Stimulated activated CD8-positive, alpha-beta memory T cell treated with anti-CD3 and anti-CD28 coated beads, Interleukin-15, amount 100 ng/mL, for 48 hours (primary cell): ENCODE results near the gene ANKK1.

Source experiments
- DNase-seq, 2 donors: peaks; one replicate each; pipeline ENCODE4 v3.0.0-alpha.2; 2020; ENCODE audit warnings: low read depth in 2 of 2

ANKK1 gene

DNA sequence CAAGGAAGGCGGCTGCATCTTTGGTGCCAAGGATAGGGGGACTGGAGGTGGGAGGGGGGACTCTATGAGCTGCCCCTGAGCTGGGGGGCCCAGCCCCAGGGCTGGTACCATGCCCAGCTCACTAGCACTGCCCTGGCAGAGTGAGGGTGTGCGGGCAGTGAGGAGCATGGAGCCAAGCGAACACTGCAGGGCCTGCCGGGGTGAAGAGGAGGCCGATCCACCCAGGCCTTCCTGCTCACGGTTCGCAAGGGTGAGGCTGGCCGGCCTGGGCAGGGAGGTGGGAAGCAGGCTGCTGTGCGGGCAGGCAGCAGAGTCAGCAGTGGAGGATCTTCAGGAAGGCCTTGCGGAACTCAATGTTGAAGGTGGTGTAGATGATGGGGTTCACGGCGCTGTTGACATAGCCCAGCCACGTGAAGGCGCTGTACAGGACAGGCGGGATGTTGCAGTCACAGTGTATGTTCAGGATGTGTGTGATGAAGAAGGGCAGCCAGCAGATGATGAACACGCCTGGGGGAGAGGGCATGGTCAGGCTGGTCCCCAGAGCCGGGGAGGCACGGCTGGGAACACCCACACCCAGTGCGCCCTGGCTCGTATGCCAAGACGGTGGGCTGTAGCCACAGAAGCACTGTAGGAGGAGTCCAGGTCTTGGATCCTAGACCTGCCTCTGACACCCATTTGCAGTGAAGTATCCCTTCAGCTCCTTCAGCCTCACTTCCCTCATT is 23.0 kb downstream of the ANKK1 start:
- no peak for DNase-seq

DNA sequence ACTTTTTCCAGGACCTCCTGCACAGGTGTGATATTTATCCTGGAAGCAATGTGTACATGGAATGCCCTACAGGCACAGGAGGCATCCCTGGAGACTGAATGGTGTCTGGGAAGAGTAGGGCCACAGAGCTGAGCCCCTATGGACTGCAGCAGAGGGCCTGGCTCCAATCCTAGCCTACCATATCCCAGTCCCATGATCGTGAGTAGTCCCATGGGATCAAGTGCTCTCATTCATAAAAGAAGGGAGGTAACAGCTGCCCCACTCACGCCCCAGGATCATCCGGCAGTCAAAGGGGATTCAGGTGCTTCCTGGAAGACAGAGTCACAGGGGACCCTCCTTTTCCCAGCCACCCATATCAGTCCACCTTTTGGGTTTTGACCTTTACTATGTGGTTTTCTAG is 24.0 kb downstream of the ANKK1 start:
- DNase-seq = no peak

DNA sequence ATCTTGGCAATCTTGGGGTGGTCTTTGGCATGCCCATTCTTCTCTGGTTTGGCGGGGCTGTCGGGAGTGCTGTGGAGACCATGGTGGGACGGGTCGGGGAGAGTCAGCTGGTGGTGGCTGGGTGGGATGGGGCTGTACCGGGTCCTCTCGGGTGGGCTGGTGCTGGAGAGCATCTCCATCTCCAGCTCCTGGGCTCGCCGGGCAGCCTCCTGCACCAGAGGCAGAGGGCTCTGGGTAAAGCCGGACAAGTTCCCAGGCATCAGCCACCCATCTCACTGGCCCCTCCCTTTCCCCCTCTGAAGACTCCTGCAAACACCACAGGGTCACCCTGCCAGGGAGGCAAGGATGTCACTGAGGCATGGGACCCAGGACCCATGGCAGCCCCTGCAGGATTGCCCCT is 25.1 kb downstream of the ANKK1 start:
- no peak for DNase-seq

GRCh38 chr11:113415343-113415742 is 27.8 kb downstream of the ANKK1 start:
- no peak for DNase-seq

DNA sequence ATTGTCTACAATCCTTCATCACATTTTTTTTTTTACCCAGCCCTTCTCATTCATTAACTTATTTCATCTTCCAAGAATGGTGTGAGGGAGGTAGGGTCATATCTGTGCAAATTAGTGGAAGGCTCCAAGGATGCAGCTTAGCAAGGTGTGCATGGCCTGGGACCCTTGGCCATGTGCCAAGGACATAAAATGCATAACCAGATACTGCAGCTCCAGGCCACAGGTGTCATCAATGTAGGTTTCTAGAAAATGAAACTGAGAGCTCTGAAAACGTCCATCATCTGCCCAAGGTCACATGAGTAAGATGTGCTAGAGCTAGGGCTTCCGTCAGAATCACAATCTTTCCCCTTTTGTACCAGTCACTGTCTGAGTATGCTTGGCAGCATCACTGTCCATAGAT is 29.8 kb downstream of the ANKK1 start:
- DNase-seq = no peak

GRCh38 chr11:113419454-113420003 is 31.9 kb downstream of the ANKK1 start:
- no peak for DNase-seq

DNA sequence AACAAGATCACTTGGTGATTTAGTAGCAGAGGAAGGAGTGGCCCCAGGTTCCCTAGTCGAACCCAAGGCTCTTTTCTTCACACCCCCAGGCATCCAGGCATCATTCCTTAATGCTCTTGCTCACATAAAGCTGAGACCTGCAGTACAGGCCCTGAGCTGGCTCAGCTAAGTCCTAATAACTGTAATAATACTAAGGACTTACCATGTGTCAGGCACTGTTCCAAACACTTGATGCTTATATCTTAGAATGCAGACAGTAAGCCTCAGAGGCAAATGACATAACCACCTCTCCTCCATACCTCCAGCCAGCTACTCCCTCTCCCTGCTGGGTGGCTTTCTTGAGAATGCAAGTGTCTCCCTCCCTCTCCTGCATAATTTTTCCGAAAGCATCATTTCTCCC is 33.2 kb downstream of the ANKK1 start:
- DNase-seq = no peak

DNA sequence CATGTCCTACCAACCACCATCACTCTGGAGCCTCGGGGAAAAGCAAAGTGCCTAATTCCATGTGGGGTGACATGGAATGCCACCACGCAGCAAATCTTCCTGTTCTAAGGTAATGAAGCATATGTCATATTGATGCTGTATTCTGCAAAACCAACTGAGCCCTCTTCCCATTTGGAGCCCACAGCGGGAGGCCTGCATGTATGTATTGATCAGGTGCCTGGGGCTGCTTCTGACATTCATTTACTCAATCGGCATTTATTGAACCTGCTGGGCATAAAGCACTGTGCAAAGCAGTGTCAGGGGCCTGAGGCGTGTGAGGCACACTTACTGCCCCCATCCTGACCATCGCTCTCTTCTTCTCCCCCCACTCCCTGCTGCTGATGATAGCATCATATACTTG is 39.1 kb downstream of the ANKK1 start:
- DNase-seq = no peak

- no peak for DNase-seq
These were observed 44.2 kb downstream of the ANKK1 start for GRCh38 chr11:113431746-113432145.

DNA sequence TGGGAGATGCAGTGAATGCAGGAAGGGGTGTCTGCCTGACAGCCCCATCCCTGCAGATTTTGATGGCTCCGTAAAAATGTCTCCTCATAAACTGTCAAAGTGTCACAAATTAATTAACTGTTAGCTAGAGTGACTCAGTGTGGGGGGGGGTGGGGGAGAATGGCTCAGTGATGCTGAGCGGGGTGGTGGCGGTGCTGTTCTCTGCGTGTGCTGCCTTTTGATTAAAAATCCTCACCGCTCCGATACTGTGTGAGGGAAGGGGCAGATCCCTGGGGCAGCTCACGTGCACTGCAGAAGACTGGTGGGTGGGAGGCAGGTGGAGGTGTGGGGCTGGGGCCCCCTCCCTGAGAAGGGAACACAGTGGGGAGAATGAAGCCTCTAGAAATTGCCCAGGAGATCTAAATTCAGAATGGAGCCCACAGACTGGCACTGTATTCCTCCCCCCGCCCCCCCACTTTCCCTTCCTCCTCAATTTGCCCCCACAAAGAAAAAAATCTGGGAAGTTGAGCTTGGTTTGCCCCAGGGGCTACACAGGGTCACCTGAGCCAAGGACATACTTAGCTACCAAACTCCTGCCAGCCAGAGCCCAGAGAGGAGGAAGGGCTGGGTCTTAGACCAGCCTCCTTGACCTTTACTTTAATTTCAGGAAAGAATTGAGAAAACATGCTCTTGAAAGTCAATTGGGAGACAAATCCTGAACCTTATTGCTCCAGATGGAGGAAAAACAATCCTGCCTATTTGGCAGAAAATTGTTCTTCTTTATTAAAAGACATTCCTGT is 47.8 kb downstream of the ANKK1 start:
- DNase-seq = no peak

DNA sequence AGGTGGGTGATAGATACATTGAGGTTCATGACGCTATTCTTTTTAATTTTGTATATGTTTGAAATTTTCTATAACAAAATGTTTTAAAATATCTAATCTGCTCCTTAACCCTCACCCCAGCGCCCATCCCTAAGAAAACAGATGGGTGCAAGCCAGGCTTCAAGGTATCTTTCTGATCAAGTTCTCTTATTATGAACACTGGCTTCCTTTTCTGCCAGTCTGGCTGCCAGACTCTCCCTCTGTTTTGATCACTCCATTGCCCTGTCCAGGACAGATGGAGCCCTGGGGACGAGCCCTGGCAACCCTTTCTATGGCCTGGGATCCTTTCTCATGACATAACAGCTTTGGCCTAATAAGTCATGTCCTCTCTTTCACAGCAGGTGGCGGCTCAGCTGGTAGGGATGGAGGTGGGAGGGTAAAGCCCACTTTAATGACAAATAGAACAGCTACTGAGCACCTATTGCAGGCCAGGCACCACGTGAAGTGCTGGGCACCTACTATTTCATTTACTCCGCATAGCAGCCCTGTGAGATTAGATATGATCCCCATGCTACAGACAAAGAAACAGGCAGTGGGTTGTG is 49.2 kb downstream of the ANKK1 start:
- no peak for DNase-seq

DNA sequence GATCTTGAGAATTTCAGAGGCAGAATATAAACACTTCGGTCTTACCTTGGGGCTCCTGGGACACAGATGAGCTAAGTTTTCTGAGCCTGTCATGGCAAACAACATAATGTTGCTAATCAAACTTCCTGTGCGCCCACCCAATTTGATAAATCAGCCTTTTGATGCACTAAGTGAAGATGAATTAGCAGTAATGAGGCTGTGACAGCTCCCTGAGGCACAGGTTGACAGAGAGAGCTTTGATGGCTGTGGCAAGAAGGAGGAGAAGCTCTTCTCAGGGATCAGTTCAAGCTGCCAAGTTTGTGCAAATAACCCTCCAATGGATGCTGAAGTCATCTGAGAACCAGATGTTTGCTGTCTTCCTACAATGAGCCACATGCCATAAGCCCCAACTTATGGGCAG is 53.2 kb downstream of the ANKK1 start:
- no peak for DNase-seq

- DNase-seq = no peak
These were observed 57.0 kb downstream of the ANKK1 start for GRCh38 chr11:113444502-113445123.

- DNase-seq = peak in 1 of 2 donors; percentile 2
These were observed 58.5 kb downstream of the ANKK1 start for GRCh38 chr11:113446112-113446511.

- no peak for DNase-seq
These were observed 59.4 kb downstream of the ANKK1 start for GRCh38 chr11:113446938-113447337.

DNA sequence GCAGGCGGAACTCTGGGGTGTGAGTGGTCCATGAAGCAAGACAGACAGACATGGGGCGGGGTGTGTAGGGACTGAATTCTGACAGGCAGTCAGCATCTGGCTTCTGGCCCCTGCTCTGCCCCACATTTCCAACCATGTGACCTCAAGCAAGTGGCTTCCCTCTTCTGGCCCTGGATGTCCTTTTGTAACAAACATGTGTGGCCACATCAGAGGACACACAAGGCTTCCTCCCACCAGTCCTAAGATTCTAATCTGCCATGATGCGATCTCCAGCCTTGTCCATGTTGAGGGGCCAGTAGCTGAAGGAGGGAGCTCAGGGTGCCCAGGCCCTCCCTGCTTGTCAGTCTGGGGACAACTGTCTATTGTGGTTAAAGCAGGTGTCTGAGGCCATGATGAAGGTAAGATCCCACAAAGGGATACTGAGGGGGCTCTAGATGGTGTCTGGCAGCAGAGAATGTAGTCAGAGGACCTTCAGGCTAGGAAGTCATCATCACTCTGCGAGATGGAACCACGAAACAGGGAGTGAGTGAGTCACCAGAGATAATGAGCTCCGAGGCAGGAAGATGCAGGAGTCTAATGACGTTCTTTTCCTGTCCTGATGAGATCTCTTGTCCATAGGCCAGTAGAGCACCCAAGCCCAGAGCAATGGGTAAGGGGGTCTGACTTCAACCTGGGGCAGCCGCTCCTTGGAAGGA is 60.2 kb downstream of the ANKK1 start:
- no peak for DNase-seq

GRCh38 chr11:113448316-113448677 is 60.7 kb downstream of the ANKK1 start:
- no peak for DNase-seq

DNA sequence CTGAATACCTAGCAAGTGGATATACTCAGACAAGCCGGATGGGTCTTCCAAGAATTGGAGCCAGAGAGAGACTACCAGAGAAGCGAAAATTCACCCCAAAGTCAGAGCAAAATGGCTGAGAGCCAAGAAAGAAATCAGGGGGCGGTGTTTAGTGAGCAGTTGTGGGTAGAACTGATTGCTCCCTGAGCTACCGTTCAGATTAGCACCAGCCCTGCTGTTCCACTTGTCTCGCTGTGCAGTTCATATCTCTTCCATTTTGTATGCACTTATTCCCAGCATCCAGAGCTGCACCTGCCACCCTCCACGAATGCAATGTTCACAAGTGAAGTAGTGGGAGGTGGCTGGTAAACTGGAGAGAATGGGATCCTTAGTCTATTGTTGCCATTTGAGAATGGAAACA is 62.2 kb downstream of the ANKK1 start:
- DNase-seq = no peak
